CD4-positive, CD25-positive, alpha-beta regulatory T cell (primary cell): Measurements from ENCODE around the gene TRIM65. TPM values are rescaled to one million over a fixed set of nuclear protein-coding genes. Genes with fewer than 3 reads are reported as not detected.
A peak's percentile ranks its signal among the peaks of the same experiment; 100 is the strongest.

Experiments
- ATAC-seq, 2 donors: fragments of 150-1000 bp; cut with Tn5 transposase; one replicate each; pipeline ENCODE4 v1.10.0; 2021; ENCODE audit warnings: low read depth in 2 of 2, moderate number of reproducible peaks in 2 of 2, moderate library complexity in 1 of 2
- DNase-seq, 3 donors: peaks; one replicate each; pipeline versions ENCODE4 v3.0.0 to v3.0.0-alpha.2; 2012 to 2022; ENCODE audit warnings: mixed read lengths in 1 of 3
- H3K27ac ChIP-seq: one replicate; pipeline ENCODE4 v1.7.0; 2013; ENCODE audit warnings: mild to moderate bottlenecking, low read length; ENCODE audit not compliant: insufficient read depth, poor library complexity, severe bottlenecking
- H3K27me3 ChIP-seq: one replicate; pipeline ENCODE4 v1.7.0; 2013; ENCODE audit warnings: low read length; ENCODE audit not compliant: control insufficient read depth, insufficient read depth
- H3K36me3 ChIP-seq: one replicate; pipeline ENCODE4 v1.7.0; 2013; ENCODE audit warnings: mild to moderate bottlenecking, low read length, moderate library complexity; ENCODE audit not compliant: control insufficient read depth, insufficient read depth
- H3K4me1 ChIP-seq: 2 replicates; pipeline ENCODE4 v1.7.0; 2013; ENCODE audit warnings: mild to moderate bottlenecking, low read length; ENCODE audit not compliant: insufficient read depth, control insufficient read depth, poor library complexity, severe bottlenecking
- H3K4me3 ChIP-seq: one replicate; pipeline ENCODE4 v1.7.0; 2013; ENCODE audit warnings: low read depth, mild to moderate bottlenecking, low read length, moderate library complexity
- H3K9me3 ChIP-seq, 2 experiments: 1 replicate in 1 of 2; 2 replicates in 1 of 2; pipeline ENCODE4 v1.7.0; 2013; ENCODE audit warnings: low read length in 2 of 2, mild to moderate bottlenecking in 1 of 2, moderate library complexity in 1 of 2; ENCODE audit not compliant: control insufficient read depth in 2 of 2
- H3K27ac Mint-ChIP-seq, 3 donors: one replicate each; pipeline ENCODE4 v1.8.0; 2020 to 2022; ENCODE audit warnings: mild to moderate bottlenecking in 3 of 3, mixed read lengths in 3 of 3, moderate library complexity in 2 of 3
- H3K27me3 Mint-ChIP-seq: one replicate; pipeline ENCODE4 v1.8.0; 2022; ENCODE audit warnings: mild to moderate bottlenecking, mixed read lengths
- H3K36me3 Mint-ChIP-seq: one replicate; pipeline ENCODE4 v1.8.0; 2020; ENCODE audit warnings: mixed read lengths
- H3K4me1 Mint-ChIP-seq, 4 donors: one replicate each; pipeline ENCODE4 v1.8.0; 2020 to 2022; ENCODE audit warnings: mixed read lengths in 4 of 4, mild to moderate bottlenecking in 1 of 4
- H3K4me3 Mint-ChIP-seq, 4 donors: one replicate each; pipeline ENCODE4 v1.8.0; 2020 to 2022; ENCODE audit warnings: mild to moderate bottlenecking in 4 of 4, mixed read lengths in 4 of 4, moderate library complexity in 3 of 4
- H3K9me3 Mint-ChIP-seq, 7 donors: one replicate each; pipeline ENCODE4 v1.8.0; 2020 to 2022; ENCODE audit warnings: mixed read lengths in 7 of 7, mild to moderate bottlenecking in 3 of 7, moderate library complexity in 2 of 7
- polyA plus RNA-seq, 4 donors: library from polyadenylated mRNA; unstranded; fragments of 300-500 nt; fragmentation: Illumina TruSeq; gene quantifications; one replicate each; pipeline ENCODE4 v1.2.3, GENCODE V29; 2021
- total RNA-seq: library from RNA; stranded (reverse); gene quantifications from one replicate; pipeline ENCODE4 v1.2.3, GENCODE V29; 2022

The TRIM65 gene
- total and polyA plus RNA-seq, 5 donors from 2014 or later: 16.9 to 24.3 (median 19.9) TPM

- no peaks in the 10 kb centered on the region for H3K27me3 ChIP-seq
- peaks cover 17% of the 10 kb centered on the region for H3K4me1 ChIP-seq
- Mint-ChIP-seq H3K4me1 (peaks cover 0 to 30% (median 14%) of the 10 kb centered on the region in 4 donors), H3K27ac (peak overlapping the region in 1 of 3 donors; percentile 43), H3K27me3 (no peaks in the 10 kb centered on the region), H3K9me3 (no peaks in the 10 kb centered on the region), H3K36me3 (peaks cover 9% of the 10 kb centered on the region), H3K4me3 (peak overlapping the region; percentile 59 to 86 (median 70))
- ATAC-seq (no peak), DNase-seq (no peak)
- no peaks in the 10 kb centered on the region for H3K9me3 ChIP-seq
- no peak overlapping the region for H3K27ac ChIP-seq
- H3K4me3 ChIP-seq: no peak overlapping the region
- peaks cover 37% of the 10 kb centered on the region for H3K36me3 ChIP-seq
Observed at GRCh38 chr17:75898065-75898464, 1.3 kb upstream of the TRIM65 start.

GRCh38 chr17:75897160-75898019, 639 bp upstream of the TRIM65 start:
- H3K4me3 ChIP-seq: no peak overlapping the region
- H3K27ac ChIP-seq: peak overlapping the region; percentile 66
- DNase-seq: no peak

GRCh38 chr17:75895370-75896155, 1.2 kb downstream of the TRIM65 start:
- Histone ChIP-seq H3K36me3 (peaks cover 23% of the 10 kb centered on the region), H3K9me3 (no peaks in the 10 kb centered on the region), H3K27ac (no peak overlapping the region), H3K4me3 (peak overlapping the region; percentile 41), H3K4me1 (peaks cover 17% of the 10 kb centered on the region), H3K27me3 (no peaks in the 10 kb centered on the region)
- DNase-seq (peak in 1 of 3 donors; percentile 28), ATAC-seq (no peak)
- no peaks in the 10 kb centered on the region for H3K27me3 Mint-ChIP-seq
- H3K4me1 Mint-ChIP-seq: peaks cover 0 to 28% (median 14%) of the 10 kb centered on the region in 4 donors
- H3K36me3 Mint-ChIP-seq: peaks cover 9% of the 10 kb centered on the region
- H3K27ac Mint-ChIP-seq: peak overlapping the region; percentile 58 to 92 (median 87)
- H3K9me3 Mint-ChIP-seq: no peaks in the 10 kb centered on the region
- H3K4me3 Mint-ChIP-seq: peak overlapping the region; percentile 59 to 98 (median 87)

More at GRCh38 chr17:75897160-75898019, 639 bp upstream of the TRIM65 start:
- Histone ChIP-seq H3K9me3 (no peaks in the 10 kb centered on the region), H3K4me1 (peaks cover 17% of the 10 kb centered on the region), H3K27me3 (no peaks in the 10 kb centered on the region), H3K36me3 (peaks cover 36% of the 10 kb centered on the region)
- peak overlapping the region; percentile 59 to 88 (median 83) for H3K4me3 Mint-ChIP-seq
- peak overlapping the region in 2 of 3 donors; percentile 43 to 60 for H3K27ac Mint-ChIP-seq
- H3K4me1 Mint-ChIP-seq: peaks cover 0 to 30% (median 14%) of the 10 kb centered on the region in 4 donors
- no peaks in the 10 kb centered on the region for H3K27me3 Mint-ChIP-seq
- H3K9me3 Mint-ChIP-seq: no peaks in the 10 kb centered on the region
- peaks cover 9% of the 10 kb centered on the region for H3K36me3 Mint-ChIP-seq
- no peak for ATAC-seq

GRCh38 chr17:75894049-75894733, 2.6 kb downstream of the TRIM65 start:
- Mint-ChIP-seq H3K9me3 (no peaks in the 10 kb centered on the region), H3K4me1 (peaks cover 0 to 28% (median 14%) of the 10 kb centered on the region in 4 donors), H3K27me3 (no peaks in the 10 kb centered on the region), H3K36me3 (peaks cover 3% of the 10 kb centered on the region), H3K27ac (peak overlapping the region; percentile 80 to 97 (median 80)), H3K4me3 (peak overlapping the region in 1 of 4 donors; percentile 56)
- Histone ChIP-seq H3K4me1 (peaks cover 17% of the 10 kb centered on the region), H3K9me3 (no peaks in the 10 kb centered on the region), H3K27me3 (no peaks in the 10 kb centered on the region), H3K4me3 (no peak overlapping the region), H3K27ac (no peak overlapping the region), H3K36me3 (peaks cover 11% of the 10 kb centered on the region)
- DNase-seq (no peak), ATAC-seq (no peak)

- no peaks in the 10 kb centered on the region for H3K9me3 ChIP-seq
- ATAC-seq: no peak
- no peaks in the 10 kb centered on the region for H3K27me3 ChIP-seq
- H3K36me3 ChIP-seq: peaks cover 4% of the 10 kb centered on the region
- H3K27ac ChIP-seq: no peak overlapping the region
- H3K4me1 Mint-ChIP-seq: peaks cover 0 to 28% (median 14%) of the 10 kb centered on the region in 4 donors
- peaks cover 17% of the 10 kb centered on the region for H3K4me1 ChIP-seq
- H3K4me3 ChIP-seq: no peak overlapping the region
- peak overlapping the region in 2 of 3 donors; percentile 80 to 97 for H3K27ac Mint-ChIP-seq
- peaks cover under 1% of the 10 kb centered on the region for H3K36me3 Mint-ChIP-seq
- no peak for DNase-seq
- H3K27me3 Mint-ChIP-seq: no peaks in the 10 kb centered on the region
- H3K9me3 Mint-ChIP-seq: no peaks in the 10 kb centered on the region
- peak overlapping the region in 3 of 4 donors; percentile 16 to 58 (median 56) for H3K4me3 Mint-ChIP-seq
Observed at GRCh38 chr17:75893305-75894048, 3.3 kb downstream of the TRIM65 start.

- H3K27ac Mint-ChIP-seq: peak overlapping the region in 1 of 3 donors; percentile 26
- H3K27me3 Mint-ChIP-seq: no peaks in the 10 kb centered on the region
- ATAC-seq: no peak
Observed at GRCh38 chr17:75892556-75893224, 4.1 kb downstream of the TRIM65 start.

More at GRCh38 chr17:75892556-75893224, 4.1 kb downstream of the TRIM65 start:
- Mint-ChIP-seq H3K36me3 (peaks cover 3% of the 10 kb centered on the region), H3K4me3 (no peak overlapping the region), H3K9me3 (no peaks in the 10 kb centered on the region), H3K4me1 (peaks cover 0 to 28% (median 13%) of the 10 kb centered on the region in 4 donors)
- no peak for DNase-seq
- H3K9me3 ChIP-seq: no peaks in the 10 kb centered on the region
- H3K4me3 ChIP-seq: no peak overlapping the region
- H3K36me3 ChIP-seq: peaks cover 3% of the 10 kb centered on the region
- H3K27me3 ChIP-seq: no peaks in the 10 kb centered on the region
- H3K27ac ChIP-seq: no peak overlapping the region
- H3K4me1 ChIP-seq: peaks cover 17% of the 10 kb centered on the region
